Fibroblast of pulmonary artery (primary cell): ENCODE data around the gene ITGA4.

Experiments
- DNase-seq: peaks from one replicate; pipeline ENCODE4 v3.0.0-alpha.2; 2010; ENCODE audit warnings: low read depth
- H3K4me3 ChIP-seq: replicated peaks from 2 replicates; pipeline ENCODE4 v1.5.1; 2011; ENCODE audit warnings: low read depth, mild to moderate bottlenecking, control low read depth, low read length, moderate library complexity
- CTCF ChIP-seq: IDR thresholded peaks from 2 replicates; pipeline ENCODE4 v1.5.1; 2011; ENCODE audit warnings: mild to moderate bottlenecking, control low read depth, low read length, inconsistent platforms; ENCODE audit errors: missing control alignments

Gene ITGA4

DNA sequence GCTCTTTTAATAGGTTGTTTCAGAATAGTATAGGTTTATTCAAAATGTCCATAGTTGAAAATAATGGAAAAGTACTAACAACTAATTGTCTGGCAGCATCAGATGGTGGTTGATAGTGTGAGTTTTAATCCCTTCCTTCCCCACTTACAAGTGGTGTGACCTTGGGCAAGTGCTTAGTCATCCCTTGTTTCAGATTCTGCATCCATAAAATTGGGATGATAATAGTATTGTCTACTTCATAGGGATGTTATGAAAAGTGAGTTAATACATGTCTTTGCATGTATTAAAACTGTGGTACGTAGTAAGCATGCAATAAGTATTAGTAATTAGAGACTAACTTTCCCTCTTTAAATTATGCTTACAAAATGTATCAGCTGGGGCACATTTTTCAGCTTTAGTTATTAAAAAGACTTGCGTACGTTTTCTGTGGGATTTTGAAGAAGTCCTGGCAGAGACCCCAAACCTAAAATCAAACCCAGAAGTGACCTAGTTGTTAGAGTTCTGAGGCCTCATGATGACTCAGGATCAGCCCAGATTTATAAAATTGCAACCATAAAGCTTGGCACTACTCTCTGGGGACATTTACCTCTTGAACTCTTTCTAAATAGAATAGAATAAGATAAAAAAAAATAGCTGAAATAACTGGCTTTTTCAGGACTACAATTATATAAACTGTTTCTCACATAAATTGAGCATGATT lies 8.6 kb downstream of the ITGA4 start:
- peak; percentile 45 for DNase-seq
- no peak for TF ChIP-seq CTCF

GRCh38 chr2:181466661-181467576 lies 9.7 kb downstream of the ITGA4 start:
- peak; percentile 77 for DNase-seq
- TF ChIP-seq CTCF, result peak; percentile 89
- no peak overlapping the region for H3K4me3 ChIP-seq

More for the DNA sequence above, 8.6 kb downstream of the ITGA4 start:
- no peak overlapping the region for H3K4me3 ChIP-seq

DNA sequence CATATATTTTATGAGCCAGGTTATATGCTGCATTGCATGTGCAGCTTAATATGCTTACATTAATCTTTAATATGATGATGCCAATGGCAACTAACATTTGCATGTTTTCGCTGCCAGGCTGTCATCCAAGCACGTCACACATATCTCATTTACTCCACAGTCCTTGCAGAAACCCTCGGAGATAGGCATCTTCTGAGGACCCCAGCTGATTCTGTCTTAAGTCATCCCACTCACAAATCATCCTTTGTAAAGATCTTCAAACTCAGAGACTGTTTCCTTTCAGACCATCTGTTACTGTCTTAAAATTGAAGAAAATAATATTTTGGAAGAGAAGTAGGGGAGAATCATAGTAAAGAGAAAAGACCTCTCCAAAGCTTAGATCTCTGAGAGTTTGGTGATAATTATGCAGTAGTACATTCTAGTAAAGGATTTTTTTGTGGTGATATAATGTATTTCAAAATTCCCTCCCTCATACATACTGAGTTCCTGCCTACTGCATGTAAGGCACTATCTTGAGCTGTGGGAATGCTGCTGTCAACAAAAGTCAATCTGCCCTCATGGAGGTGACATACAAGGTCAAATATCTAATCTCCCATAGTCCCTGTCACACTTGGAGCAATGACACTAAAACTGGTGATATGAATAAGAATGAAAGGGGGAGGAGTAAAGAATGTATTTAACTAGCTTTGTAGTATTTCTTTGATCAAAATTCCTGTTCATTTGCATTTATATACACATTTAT lies 11.0 kb downstream of the ITGA4 start:
- H3K4me3 ChIP-seq, result no peak overlapping the region
- no peak for DNase-seq
- no peak for TF ChIP-seq CTCF

DNA sequence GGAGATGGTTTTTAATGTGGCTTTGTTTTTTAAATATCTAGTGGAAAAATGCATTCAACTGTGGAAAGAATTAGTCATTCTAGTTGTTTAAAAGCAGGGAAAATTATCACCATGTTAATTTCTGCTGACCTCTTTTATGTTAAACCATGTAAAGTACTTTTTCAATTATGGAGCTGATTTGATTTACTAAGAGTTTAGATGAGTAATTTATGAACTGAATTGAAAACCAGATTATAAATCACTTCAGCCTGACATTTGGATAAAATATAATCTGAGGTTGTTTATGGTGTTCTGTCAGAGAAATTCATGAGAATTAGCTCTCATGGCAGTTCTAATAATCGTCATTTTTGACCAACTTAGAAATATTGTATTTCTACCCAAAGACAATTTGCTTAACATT lies 11.6 kb downstream of the ITGA4 start:
- no peak overlapping the region for H3K4me3 ChIP-seq
- TF ChIP-seq CTCF, result no peak
- no peak for DNase-seq

GRCh38 chr2:181471226-181471625 lies 14.0 kb downstream of the ITGA4 start:
- TF ChIP-seq CTCF, result no peak
- H3K4me3 ChIP-seq, result no peak overlapping the region
- DNase-seq, result no peak

DNA sequence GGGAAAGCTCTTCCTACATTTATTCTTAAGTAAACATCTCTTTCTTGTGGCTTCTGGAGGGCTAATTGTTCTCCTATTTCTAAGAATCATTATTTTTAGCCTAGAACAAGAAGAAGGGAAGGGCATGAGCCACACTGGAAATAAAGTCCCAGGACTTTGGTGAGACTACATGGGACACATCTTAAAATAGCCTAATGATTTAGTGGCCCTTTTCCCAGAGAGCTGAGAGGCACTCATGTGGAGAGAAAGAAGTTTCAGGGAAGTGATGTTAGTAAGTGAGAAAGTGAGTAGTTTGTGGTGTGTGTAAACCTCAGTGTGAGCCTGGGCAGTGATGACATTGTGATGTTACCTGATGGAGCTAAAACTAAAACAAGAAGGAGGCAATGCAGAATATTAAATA lies 14.6 kb downstream of the ITGA4 start:
- DNase-seq, result no peak
- TF ChIP-seq CTCF, result no peak
- no peak overlapping the region for H3K4me3 ChIP-seq
